HG03025 (cell line): ENCODE results near the gene NOS1.
A peak's percentile ranks its signal among the peaks of the same experiment; 100 is the strongest.
"Not testable (repeated sequence)": the region's sequence is repeated elsewhere in the genome, so short reads cannot be mapped to it uniquely, and the experiment has no call there.

Experiments
- ATAC-seq: cut with Tn5 transposase; IDR thresholded peaks from one replicate; pipeline ENCODE4 v1.9.1; 2021; ENCODE audit warnings: mild to moderate bottlenecking, moderate library complexity; ENCODE audit not compliant: unreplicated experiment, low FRiP score

NOS1 gene

DNA sequence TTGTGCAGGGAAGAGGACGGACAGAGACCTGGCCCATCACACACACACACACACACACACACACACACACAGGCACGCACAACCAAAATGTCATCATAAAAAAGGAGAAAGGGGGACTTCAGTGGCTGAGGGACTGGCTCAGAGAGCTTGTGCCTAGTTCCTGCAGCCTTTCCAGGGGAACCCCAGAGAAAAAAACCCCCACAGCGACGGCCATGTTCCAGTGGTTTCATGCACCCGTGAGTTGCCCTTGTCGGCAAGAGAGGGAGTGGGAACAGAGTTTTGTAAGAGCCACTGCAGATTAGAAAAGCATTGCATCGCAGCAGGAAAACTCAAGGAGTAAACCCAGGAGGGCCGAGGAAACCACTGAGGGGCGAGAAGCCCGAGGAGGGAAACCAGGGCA lies 146.6 kb downstream of the NOS1 start:
- no peak for ATAC-seq

DNA sequence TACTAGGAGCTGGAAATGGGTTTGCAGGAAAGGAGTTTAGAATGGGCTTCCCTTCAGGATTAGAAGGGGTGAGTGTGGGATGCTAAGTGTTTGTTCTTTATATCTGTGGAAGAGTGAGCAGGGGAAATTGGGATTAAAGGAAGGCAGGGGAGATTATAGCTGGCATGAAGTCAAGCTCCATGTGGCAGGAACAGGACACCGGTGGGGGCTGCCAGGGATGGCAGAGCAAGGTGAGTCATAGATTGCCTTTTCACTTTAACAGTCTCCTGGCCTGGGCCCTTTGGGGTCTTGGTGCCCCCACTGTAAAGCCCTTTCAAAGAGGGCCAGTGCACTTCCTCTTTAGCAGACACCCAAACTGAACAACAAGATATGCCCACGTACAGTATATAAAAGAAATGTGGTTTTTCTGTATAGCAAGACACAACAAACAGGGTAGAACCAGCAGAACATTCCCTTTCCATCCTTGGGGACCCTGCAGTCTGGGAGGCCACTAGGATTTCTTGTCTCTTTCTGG lies 148.1 kb downstream of the NOS1 start:
- no peak for ATAC-seq

DNA sequence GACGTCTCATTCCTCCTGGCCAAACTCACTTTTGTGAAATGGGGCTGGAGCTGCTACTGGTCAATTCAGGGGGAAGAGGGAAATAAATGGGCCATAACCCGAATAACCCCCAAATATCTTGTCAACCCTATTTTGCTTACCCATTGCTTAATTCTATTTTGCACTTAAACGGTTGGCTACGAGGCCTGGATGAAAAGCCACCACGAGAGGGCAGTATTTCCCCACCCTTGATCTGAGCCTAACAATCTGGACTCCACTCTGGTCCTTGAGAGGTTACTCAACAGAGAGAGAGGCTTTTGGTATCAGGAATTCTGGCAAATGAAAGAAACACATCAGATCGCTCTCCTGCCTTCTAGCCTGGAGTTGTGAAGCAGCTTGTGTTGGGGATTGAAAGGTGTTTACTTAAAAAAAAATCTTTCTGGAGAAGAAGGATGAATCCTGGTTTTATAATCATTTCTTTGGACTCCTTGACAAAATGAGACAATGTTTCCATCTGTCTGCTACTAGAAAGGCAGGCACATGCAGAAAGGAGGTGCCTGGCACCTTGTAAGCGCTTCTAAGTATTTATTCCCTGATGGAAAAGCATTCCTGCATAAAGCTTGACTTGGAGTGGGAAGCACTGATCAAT lies 148.7 kb downstream of the NOS1 start:
- ATAC-seq = no peak

DNA sequence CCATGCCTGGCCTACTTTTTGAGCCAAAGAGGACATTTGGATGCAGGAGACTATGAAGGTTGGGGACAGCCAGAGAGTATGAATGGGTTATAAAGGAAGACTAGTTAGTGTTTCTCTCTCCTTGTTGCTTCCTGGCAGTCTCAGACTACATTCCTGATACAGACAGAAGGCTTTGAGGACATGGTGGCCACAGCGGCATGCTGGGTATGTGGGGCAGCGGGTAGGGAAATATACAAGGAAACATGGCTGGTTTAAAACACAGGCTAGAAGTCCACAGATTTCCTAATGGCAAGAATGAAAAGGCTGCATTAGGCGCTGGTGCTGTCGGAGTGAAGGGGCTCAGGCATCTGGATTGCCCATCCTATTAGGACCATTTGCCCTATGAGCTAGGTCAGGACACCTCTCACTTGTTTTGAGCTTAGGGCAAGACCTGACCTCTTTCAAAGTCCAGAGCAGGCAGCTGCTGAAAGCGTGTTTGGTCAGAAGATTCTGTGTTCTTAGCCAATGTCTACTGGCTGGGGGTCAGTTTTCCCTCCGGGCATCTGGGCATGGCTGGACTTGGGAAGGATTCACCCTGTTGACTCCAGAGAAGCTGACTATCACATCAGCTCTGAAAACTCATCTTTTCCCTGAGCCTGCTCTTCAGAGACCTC lies 151.0 kb downstream of the NOS1 start:
- no peak for ATAC-seq

DNA sequence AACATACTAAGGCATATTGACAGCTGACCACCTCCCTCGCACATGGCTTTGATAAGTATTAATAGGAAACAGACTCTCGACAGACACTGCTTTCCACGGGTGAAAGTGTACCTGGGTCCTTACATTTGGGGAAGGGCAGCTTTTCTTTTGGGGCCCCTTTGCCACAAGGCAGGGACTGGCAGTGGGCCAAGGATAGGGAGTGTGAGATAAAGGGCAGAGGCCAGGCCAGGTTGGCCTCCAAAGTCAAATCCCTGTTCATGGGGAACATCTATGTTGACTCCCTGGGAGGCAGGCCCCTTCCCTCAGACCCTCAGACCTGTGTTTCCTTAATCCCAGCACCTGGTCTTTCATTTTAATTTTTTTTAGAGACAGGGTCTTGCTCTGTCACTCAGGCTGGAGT lies 151.8 kb downstream of the NOS1 start:
- no peak for ATAC-seq

DNA sequence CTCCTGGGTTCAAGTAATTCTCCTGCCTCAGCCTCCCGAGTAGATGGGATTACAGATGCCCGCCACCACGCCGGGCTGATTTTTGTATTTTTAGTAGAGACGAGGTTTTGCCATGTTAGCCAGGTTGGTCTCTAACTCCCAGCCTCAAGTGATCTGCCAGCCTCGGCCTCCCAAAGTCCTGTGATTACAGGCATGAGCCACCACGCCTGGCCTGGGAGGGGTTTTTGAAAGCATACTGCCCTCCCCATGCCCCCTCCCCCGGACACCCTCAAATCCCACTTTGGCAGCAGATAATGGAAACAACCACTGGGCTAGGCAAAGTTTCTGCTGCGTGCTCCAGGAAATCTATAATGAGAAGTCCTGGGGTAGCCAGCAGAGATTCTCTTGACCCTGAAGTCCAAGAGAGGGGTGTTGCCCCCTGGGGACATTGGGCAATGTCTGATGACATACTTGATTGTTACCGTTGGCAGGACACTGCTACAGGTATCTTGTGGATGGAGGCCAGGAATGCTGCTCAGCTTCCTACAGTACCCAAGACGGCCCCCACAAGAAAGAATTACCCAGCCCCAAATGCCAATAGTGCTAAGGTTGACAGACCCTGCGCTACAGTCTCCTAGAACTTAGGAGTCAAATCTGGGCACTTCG lies 152.5 kb downstream of the NOS1 start:
- no peak for ATAC-seq

DNA sequence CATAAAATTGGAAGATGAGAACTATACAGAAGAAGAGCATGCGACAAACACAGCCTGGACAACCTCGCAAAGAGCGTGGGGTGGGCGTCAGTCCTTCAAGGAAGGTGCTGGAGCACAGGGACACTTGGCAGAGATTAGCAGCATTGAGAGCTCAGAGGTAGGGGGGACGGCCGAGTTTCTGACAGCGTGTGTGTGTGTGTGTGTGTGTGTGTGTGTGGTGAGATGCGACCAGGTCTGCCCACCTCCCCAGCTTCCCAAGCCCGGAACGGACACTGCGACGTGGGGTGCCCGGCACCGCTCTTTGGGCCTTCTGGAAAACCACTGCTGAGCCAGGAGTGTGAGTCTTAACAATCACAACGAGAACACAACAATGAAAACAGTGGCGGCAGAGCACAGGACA lies 153.2 kb downstream of the NOS1 start:
- ATAC-seq = no peak

DNA sequence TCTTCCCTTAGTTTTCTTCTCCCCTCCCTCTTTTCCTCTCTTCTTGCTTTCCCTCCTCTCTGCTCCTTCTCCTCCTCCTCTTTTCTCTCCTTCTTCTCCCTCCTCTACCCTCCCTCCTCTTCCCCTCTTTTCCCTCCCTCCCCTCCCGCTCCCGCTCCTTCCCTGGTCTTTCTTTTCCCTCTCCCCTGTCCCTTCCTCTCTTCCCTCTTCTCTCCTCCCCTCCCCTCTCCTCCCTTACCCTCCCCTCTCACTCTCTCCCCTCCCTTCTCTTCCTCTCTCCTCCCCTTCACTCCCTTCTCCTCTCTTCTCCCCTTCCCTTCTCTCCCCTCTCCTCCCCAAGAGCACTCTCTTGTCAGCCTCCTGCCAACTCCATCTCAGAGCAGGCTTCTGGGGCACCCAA lies 153.8 kb downstream of the NOS1 start:
- no peak for ATAC-seq

DNA sequence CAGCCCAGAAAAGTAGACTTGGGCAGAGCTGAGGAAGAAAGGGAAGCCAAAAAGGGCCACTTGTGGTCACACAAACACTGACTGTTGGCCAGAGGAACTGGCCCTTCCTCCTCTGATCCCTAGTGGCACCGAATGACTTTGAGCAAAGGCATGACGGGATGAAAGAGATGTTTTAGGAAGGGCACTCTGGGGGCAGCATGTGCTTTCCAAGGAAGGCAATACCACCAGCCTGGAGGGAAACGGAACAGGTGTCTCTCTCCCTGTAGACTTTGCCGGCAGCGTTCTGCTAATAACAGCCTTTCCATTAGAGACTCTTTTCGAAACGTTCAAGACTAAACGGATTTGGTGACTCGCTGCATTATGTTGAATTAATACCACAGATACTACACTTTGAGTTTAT lies 158.9 kb downstream of the NOS1 start:
- no peak for ATAC-seq

DNA sequence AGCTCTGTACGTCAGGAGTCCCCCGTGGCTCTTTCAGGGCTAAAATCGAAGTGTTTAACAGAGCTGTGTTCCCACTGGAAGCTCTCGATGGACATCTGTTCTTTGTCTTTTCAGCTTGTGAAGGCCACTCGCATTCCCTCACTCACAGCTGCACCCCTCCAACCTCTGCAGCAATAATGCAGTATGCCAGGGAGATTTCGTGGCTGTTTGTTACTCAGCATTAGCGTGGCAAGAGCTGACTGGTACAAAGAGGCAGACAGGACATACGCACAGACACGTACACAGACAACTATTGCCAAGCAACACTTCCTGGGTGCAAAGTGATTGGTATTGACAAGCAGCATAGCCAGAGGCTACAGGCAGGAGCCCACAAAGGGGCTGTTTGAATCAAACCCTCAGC lies 159.4 kb downstream of the NOS1 start:
- ATAC-seq = no peak

DNA sequence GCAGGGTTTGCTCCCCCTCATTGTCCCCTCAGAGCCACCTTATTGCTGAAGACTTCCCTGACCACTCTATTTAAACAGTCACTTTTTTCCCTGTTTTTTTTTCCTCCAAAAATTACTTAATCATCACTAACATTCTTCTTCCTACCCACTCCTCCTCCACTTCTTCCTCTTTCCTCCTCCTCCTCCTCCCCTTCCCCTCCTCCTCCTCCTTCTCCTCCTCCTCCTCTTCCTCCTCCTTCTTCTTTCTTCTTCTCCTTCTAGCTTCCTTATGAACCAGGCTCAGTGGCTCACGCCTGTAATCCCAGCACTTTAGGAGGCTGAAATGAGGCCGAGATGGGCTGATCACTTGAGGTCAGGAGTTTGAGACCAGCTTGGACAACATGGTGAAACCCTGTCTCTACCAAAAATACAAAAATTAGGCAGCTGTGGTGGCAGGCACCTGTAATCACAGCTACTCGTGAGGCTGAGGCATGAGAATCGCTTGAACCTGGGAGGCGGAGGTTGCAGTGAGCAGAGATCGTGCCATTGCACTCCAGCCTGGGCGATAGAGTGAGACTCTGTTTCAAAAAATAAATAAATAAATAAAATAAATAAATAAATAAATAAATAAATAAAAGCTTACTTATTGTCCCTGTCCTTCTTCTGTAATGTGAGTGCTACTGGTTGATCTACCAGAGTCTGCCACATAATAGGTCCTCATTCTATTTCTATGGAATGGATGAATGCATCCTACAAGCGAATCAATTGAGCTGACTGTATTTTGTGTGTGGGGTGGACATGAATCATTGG lies 161.3 kb downstream of the NOS1 start:
- not testable (repeated sequence) for ATAC-seq

DNA sequence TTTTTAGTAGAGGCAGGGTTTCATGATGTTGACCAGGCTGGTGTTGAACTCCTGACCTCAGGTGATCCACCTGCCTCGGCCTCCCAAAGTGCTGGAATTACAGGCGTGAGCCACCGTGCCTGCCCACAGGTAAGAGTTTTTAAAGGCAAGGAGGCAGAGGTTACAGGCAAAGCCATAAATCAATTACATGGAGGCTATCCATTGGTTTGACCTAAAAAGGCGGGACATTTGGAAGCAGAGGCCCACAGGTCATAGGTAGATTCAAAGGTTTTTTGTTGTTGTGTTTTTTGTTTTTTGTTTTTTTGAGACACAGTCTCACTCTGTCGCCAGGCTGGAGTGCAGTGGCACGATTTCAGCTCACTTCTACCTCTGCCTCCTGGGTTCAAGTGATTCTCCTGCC lies 165.1 kb downstream of the NOS1 start:
- not testable (repeated sequence) for ATAC-seq

DNA sequence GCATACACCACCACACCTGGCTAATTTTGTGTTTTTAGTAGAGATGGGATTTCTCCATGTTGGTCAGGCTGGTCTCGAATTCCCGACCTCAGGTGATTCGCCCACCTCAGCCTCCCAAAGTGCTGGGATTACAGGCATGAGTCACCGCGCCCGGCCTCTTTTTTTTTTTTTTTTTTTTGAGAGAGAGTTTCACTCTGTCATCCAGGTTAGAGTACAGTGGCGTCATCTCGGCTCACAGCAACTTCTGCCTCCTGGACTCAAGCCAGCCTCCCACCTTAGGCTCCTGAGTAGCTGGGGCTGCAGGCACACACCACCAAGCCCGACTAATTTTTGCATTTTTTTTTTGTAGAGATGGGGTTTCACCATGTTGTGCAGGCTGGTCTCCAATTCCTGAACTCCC lies 166.4 kb downstream of the NOS1 start:
- ATAC-seq = not testable (repeated sequence)

DNA sequence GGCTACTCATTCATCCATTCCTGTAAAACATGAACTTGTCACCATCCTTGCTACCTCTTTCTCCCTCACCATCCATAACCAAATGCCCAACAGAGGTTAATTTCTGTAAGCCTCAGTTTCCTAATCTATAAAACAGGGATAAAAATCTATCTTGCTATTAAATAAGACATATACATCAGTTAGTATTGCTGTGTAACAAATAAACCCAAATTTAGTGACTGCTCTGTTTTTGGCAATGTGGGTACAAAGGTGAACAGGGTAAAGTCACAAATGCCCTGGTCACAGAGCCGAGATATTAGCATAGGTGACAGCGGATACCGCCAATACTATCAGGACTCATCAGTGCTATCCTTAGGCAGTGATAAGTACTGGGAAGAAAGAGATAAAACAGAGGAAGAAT lies 167.5 kb downstream of the NOS1 start:
- no peak for ATAC-seq

DNA sequence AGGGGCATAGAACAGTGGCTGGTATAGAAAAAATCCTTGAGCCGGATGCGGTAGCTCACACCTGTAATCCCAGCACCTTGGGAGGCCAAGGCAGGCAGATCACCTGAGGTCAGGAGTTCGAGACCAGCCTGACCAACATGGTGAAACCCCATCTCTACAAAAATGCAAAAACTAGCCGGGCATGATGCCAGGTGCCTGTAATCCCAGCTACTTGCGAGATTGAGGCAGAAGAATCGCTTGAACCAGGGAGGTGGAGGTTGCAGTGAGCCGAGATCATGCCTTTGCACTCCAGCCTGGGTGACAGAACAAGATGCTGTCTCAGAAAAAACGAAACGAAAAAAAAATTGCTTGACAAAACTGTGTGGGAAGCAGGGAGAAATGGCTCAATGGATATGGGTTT lies 168.8 kb downstream of the NOS1 start:
- ATAC-seq = not testable (repeated sequence)

DNA sequence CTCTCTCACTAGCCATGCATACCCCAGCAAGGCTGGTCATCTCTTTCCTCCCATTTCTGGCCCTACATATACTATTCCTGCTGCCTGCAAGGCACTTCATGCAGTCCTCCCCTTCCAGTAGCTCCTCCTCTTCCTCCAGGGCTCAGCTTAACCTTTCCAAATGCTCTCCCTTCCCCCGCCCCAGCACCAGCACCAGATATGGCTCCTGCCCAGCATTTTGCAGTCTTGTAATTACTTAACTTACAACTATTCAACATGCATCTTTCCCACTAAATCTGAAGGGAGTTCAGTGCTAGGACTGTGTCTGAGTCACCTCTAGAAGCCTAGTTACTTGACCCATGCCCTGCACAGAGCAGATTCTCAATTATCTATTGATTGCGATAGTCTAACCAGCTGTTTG lies 169.4 kb downstream of the NOS1 start:
- no peak for ATAC-seq

DNA sequence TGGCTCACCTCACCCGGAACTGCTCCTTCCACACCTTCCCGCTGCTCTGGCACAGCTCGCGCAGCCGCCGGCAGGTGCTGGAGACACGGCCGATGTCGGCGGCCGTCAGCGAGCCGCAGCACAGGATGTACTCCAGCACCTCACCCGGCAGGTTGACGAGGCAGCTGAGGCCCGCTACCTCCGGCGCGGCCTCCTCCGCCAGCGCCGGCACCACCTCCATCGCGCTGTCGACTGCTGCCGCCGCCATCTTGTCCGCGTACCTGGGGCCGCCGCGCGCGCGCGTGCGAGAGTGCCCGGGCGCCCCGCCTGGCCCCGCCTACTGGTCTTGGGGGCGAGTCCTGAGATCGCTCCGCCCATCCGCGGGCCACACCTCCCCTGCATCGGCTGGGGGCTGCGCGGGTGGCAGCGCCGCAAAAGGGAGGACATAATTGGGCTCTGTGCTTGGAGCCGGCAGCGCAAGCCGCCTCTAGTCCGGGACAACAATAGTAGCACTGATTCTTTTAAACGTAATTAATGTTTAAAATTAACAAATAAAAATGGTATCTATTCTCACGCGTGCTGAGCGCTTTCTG lies 171.1 kb downstream of the NOS1 start, which contains the start of gene FBXO21:
FBXO21 (minus strand) TSS at position 261 of the 572 bp plus-strand sequence; CDS start at position 247, 14 bp downstream.
- ATAC-seq = peak; percentile 84

DNA sequence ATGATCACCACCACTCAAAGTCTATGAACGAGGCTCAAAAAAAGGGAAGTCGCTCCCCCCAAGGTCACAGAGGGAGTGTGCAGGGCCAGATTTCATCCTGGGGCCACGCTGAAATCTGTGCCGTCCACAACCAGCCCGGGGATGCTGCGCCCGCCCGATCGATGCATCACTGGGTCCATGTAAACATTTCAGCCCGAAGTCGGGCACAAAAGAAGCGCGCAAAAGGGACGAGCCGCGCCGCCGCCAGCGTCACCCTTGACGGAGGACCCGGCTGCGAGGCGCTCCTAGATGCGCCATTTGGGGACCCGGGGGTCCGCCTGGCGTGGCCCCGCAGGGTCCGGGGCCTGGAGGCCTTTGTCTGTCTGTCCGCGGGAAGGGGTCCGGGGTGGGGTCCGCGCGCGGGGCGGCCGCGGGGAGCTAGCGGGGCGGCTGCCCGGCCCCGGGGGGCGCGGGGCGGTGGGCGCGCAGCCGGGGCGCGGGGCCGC lies 171.7 kb downstream of the NOS1 start:
- ATAC-seq = peak; percentile 44

DNA sequence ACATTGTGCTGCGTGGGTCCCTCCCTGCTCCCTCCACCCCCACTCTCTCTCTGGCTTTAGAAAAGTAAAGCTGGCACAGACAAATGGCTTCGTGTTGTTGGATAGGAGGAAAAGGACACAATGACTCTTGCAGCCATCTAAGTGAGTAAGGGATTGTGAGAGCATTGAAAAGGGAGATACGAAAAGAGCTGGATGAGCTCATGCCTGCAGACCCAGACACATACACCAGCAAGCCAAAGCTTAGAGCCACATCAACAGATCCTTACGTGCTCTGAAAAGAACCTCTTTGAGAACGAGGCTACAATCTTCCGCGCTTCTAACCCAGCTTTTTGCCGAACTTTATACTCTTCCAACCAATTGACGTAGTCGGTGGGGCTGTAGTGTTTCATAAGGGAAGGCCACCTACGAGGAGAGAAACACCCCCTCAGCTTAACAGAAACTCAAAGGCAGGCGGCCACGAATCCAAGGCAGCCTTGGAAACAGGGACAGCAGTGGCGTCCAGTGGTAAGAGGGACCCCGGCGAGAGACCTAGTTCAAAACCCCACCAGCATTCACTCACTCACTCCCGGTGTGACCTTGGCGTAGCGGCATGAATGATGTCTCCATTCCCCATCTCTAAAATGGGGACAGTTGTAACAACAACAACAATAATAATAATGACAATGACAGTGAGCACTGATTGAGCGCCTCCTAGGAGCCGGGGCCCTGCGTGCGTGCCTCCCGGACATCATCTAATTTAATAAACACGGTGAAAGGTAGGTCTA lies 172.3 kb downstream of the NOS1 start:
- ATAC-seq = peak; percentile 2
